Glomerular visceral epithelial cell (primary cell): ENCODE measurements around the gene PTPRC.
"Not testable (repeated sequence)": the region's sequence is repeated elsewhere in the genome, so short reads cannot be mapped to it uniquely, and the experiment has no call there.

ENCODE experiments used
- DNase-seq: peaks from one replicate; pipeline ENCODE4 v3.0.0-alpha.2; 2016; ENCODE audit errors: extremely low spot score

Gene PTPRC

GRCh38 chr1:198638894-198639635 lies at the start of gene PTPRC:
TSS of gene PTPRC (plus strand) at chr1:198639040. CDS start at chr1:198639269, 229 bp downstream.
- no peak for DNase-seq

GRCh38 chr1:198590454-198590853 lies 48.4 kb upstream of the PTPRC start:
- no peak for DNase-seq

- no peak for DNase-seq
These were observed 43.1 kb upstream of the PTPRC start for GRCh38 chr1:198595765-198596164.

- DNase-seq: no peak
These were observed 41.0 kb upstream of the PTPRC start for GRCh38 chr1:198597690-198598430.

GRCh38 chr1:198598796-198599321 lies 40.0 kb upstream of the PTPRC start:
- DNase-seq: peak; percentile 89

GRCh38 chr1:198599749-198600148 lies 39.1 kb upstream of the PTPRC start:
- DNase-seq: no peak

GRCh38 chr1:198600906-198601305 lies 37.9 kb upstream of the PTPRC start:
- DNase-seq: no peak

- DNase-seq: not testable (repeated sequence)
These were observed 37.5 kb upstream of the PTPRC start for GRCh38 chr1:198601310-198601709.

- DNase-seq: no peak
These were observed 36.6 kb upstream of the PTPRC start for GRCh38 chr1:198601936-198602889.

- no peak for DNase-seq
These were observed 33.9 kb upstream of the PTPRC start for GRCh38 chr1:198604975-198605374.

- no peak for DNase-seq
These were observed 33.4 kb upstream of the PTPRC start for GRCh38 chr1:198605406-198605805.

- no peak for DNase-seq
These were observed 32.8 kb upstream of the PTPRC start for GRCh38 chr1:198606020-198606438.

GRCh38 chr1:198607714-198608113 lies 31.1 kb upstream of the PTPRC start:
- DNase-seq: peak; percentile 8

- no peak for DNase-seq
These were observed 28.5 kb upstream of the PTPRC start for GRCh38 chr1:198610362-198610761.

GRCh38 chr1:198611219-198611618 lies 27.6 kb upstream of the PTPRC start:
- DNase-seq: no peak

GRCh38 chr1:198612471-198613260 lies 26.2 kb upstream of the PTPRC start:
- no peak for DNase-seq

- DNase-seq: no peak
These were observed 21.4 kb upstream of the PTPRC start for GRCh38 chr1:198617406-198617805.

- DNase-seq: no peak
These were observed 19.3 kb upstream of the PTPRC start for GRCh38 chr1:198619375-198620140.

GRCh38 chr1:198620218-198620617 lies 18.6 kb upstream of the PTPRC start:
- DNase-seq: no peak
